HG03045 (cell line): Measurements from ENCODE around the gene ACTRT3.

Experiments
- ATAC-seq: cut with Tn5 transposase; IDR thresholded peaks from one replicate; pipeline ENCODE4 v1.9.1; 2021; ENCODE audit warnings: mild to moderate bottlenecking, moderate library complexity; ENCODE audit not compliant: unreplicated experiment

ACTRT3 gene

DNA sequence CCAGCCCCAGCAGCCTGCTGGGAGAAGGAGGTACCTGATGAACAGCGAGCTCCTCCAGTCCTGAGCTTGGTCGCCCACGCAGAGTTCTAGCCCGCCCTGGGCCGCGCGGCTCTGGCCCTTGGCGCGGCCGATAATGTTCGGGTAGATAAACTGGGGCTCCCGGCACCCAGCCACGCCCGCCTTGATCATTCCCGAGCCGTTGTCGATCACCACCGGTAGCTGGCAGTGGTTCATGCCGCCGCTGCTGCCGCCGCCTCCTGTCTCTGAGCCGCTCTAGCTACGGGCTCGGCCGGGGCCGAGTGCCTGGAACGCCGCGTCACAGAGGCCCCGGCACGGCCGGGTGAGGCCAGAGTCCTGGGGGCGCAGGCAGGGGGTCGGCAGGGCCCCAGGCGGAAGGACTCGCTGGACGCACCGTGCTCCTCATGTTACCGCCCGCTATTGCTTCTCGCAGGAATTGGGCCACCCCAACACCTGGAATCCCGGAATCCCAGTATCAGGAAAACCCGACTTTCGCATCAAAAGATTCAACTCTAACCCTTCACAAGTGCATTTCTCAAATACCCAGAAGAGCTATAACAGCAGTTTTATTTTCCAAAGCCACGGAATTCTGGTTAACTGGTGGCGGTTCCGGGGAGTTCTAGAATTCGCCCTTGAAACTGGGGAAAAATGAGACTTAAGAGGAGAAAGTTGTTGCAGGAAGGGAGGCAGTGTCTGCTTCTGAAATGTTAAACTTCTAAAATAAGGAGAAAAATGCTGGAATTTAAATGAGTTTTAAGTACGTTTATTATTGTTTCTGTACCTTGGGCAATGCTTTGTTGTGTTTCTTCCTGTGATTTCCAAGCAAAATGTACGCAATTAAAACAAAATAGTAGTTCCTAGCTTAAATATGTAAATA lies at the start of gene ACTRT3:
ACTRT3 (minus strand) TSS at position 275 of the 895 bp plus-strand sequence; CDS start at position 234, 41 bp downstream.
- ATAC-seq: peak; percentile 25

DNA sequence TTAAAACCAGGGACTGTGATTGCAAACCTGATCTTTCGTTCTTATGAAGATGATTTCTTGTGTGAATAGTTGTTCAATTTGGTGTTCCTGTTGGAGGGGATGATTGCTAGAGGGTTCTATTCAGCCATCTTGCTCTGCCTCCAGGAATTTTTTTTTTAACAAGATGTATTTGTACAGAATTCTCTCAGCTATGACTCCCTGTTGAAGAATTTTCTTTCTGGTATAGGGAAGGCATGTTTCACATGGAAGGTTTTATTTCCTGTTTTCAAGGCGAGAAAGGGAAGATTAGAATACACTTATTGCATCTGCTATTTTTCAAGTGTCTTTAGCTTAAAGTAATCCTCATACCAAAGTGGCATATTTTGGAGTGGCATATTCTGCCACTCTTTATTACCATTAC lies 49.0 kb upstream of the ACTRT3 start:
- no peak for ATAC-seq

GRCh38 chr3:169815590-169816150 lies 46.3 kb upstream of the ACTRT3 start:
- no peak for ATAC-seq

GRCh38 chr3:169813757-169814517 lies 44.6 kb upstream of the ACTRT3 start:
- peak; percentile 90 for ATAC-seq

GRCh38 chr3:169813278-169813677 lies 43.9 kb upstream of the ACTRT3 start:
- ATAC-seq: no peak

- peak; percentile 71 for ATAC-seq
These were observed 43.2 kb upstream of the ACTRT3 start, which contains the start of the genes LRRC34 and LRRIQ4 for GRCh38 chr3:169812332-169813235. Gene LRRC34 (minus strand): TSS chr3:169812904. CDS start chr3:169812548, 356 bp downstream. Gene LRRIQ4 (plus strand): TSS chr3:169812870. CDS start chr3:169821922, 9,052 bp downstream.

GRCh38 chr3:169811631-169812331 lies 42.4 kb upstream of the ACTRT3 start:
- no peak for ATAC-seq

DNA sequence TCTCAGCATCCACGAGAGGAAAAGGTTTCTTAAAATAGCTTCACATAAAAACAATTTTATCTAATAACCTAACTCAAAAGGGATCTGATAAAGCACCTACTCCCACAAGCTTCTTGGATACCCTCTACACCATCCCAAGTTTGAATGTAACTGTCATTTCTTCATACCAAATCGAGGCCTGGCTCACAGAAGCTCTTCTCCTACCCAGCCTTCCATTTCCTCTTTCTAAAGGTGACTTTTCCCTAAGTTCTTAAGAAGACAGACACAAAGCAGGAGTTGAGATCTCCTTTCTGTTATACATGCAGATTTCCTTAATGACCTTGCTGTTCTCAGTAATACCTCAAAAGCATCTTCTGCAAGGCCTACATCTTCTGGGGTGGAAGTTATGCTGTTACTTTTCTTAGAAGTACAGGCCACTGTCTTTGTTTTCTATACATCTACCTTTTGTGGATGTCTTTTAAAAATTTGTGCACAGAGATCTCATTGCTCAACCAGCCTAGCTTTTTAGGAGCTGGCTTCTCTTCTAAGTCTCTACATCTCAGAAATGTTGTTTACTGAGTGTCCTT lies 40.0 kb upstream of the ACTRT3 start:
- ATAC-seq: no peak

DNA sequence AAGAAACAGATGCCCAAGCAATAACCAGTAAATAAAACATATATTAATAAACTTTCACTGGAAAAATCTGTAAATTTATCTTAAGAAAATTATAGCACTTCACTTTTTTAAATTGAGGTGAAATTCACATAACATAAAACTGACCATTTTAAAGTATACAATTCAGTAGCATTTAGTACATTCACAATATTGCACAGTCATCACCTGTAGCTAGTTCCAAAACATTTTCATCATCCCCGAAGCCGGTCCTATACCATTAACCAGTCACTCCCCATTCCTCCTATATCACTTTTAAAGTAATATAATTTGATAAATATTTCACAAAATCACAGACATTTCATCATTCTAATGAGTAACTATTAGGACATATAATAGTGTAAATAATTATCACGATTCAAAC lies 35.3 kb upstream of the ACTRT3 start:
- no peak for ATAC-seq

GRCh38 chr3:169792359-169792758 lies 23.0 kb upstream of the ACTRT3 start:
- ATAC-seq: no peak

DNA sequence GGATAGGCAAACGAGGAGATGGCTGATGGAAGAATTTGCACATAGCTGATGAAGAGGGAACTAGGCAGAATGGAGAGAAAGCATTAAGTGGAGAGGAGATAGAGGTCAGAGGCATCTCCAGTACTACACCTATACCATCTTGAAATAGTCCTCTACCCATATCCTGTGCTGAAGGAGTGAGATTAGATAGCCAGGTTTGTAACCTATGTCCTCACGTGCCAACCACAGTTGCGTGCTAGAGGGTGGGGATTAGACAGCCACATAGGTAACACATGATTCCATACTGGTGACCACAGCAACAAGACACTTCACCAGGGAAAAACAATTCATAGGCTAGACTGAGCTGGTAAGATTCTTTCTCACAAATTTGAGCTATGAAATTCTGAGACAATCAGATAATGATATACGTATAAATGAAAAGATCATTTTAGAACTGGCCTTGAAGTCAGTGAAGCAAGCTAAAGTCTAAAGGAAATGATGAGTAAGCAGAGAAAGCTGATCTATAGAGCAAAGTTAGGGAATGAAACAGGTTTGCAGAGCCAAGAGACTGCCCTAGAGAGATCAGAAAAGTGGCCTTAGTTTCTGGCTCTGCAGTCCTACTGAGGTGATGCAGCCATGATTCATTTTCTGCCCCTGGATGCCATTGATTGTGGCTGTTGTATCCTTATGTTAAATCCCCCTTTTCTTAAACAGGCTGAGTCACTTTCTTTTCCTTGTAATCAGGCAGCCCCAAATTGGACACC lies 21.5 kb upstream of the ACTRT3 start:
- ATAC-seq: no peak

DNA sequence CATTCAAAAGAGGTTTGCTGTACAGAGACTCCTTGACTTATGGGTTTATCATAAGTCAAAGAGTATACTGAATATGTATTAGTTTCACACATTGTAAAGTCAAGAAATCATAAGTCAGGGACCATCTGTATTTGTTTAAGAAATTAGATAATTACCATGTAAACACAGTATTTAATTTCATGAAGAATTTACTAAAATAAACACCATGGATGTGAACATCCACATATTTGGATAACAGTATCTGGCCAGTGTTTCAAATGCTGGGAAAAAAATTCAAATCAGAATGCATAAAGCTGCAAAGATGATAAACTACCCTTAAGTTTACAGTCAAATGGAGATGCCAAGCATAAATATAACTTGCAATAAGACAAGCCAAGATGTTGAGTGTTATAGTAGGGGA lies 20.9 kb upstream of the ACTRT3 start:
- no peak for ATAC-seq

- no peak for ATAC-seq
These were observed 18.4 kb upstream of the ACTRT3 start for GRCh38 chr3:169787791-169788190.

DNA sequence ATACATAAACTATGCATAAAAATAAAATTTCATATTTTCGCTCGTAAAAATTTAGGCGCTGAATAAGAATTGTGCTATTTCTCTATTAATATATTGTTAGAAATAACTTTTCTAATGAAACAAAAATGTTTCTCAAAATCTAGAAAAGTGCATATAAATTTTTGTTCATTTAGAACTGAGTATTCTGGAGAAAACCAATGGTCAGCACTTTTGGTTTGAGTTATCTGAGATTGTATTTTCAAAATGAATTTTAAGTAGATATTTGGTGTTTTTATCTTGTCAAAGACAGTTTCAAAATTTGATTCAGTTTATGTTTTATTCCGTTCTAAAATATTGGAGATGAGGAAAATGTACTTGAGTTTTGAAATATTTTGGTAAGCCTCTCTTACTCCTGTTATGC lies 17.8 kb upstream of the ACTRT3 start:
- ATAC-seq: no peak

DNA sequence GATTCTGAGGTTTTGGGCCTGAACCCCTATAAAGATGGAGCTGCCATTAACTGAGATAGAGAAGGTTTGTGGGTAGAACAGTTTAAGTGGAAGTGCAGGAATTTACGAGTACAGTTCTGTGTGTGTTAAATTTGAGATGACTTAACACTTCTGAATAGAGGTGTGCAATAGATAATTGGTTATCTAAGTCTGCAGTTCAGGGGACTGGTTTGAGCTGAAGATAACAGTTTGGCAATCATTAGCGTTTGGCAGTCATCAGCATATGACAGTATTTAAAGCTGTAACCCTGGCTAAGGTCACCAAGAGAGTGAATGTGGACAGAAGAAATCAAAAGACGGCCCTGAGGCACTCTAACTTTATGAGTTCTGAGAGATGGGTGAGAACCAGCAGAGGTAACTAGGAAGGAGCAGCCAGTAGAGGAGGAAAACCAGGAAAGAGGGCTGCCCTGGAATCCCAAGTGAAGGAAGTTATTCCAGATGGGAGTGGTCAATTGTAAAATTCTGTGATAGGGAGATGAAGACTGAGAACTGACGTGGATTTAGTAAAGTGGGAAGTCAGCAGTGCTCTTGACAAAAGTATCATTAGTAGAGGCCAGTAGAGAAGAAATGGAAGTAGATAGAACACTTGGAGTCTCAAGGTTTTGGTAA lies 12.0 kb upstream of the ACTRT3 start:
- no peak for ATAC-seq

GRCh38 chr3:169780742-169781141 lies 11.4 kb upstream of the ACTRT3 start:
- no peak for ATAC-seq

- no peak for ATAC-seq
These were observed 8.5 kb upstream of the ACTRT3 start for GRCh38 chr3:169777822-169778221.

DNA sequence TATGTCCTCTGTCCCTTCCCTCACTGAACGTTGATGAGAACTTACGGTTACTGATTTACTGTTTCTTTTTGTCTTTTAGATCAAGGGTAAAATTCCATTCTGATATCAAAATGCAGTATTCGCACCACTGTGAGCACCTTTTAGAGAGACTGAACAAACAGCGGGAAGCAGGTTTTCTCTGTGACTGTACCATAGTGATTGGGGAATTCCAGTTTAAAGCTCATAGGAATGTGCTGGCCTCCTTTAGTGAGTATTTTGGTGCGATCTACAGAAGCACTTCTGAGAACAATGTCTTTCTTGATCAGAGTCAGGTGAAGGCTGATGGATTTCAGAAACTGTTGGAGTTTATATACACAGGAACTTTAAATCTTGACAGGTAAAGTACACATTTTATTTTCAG lies 4.8 kb upstream of the ACTRT3 start:
- ATAC-seq: no peak
